NCI-H510A (cell line): ENCODE data around the gene TBC1D16.
"Not testable (repeated sequence)": the region's sequence is repeated elsewhere in the genome, so short reads cannot be mapped to it uniquely, and the experiment has no call there.

Experiments
- DNase-seq: peaks from one replicate; lab custom pipeline; 2025; lab: John Stamatoyannopoulos, UW

Gene TBC1D16

DNA sequence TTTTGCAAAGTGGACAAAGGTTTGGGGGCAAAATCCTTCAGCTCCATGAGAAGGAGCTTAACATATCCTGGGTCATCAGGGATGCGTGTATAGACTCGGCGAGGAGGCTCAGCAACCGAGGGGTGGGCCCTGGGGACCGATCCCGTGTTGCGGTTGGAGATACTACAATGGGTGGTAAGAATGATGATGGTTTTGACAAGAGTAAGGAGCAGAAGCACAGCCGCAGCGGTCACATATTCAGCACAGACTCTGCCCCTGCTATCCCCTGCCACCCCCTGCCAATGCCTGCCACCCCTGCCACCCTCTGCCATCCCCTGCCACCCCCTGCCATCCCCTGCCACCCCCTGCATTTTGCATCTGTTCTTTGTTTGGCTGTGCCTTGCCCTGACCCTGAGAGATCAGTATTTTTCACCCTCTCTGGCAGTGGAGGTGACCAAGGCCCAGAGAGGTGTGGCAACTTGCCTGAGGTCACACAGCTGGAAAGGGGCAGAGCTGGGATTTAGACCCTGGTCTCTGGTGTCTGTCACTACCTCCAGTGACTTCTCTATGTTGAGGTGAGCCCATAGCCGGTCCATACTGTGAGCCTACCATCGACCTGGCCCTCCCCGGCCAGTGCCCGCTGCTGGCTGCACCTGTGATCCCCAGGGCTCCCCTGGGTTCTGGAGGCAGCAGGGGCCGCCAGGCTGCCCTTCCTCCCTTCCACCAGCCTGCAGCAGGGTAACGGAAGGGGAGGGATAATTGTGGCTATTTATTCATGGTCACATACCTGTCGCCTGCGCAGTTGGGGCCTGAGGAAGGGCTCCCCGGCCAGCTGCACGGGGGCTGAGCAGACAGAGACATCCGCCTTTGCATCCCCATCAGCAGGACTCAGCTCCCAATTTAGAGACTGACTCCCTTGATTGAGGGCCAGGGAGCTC is 121.5 kb downstream of the TBC1D16 start:
- DNase-seq: no peak

DNA sequence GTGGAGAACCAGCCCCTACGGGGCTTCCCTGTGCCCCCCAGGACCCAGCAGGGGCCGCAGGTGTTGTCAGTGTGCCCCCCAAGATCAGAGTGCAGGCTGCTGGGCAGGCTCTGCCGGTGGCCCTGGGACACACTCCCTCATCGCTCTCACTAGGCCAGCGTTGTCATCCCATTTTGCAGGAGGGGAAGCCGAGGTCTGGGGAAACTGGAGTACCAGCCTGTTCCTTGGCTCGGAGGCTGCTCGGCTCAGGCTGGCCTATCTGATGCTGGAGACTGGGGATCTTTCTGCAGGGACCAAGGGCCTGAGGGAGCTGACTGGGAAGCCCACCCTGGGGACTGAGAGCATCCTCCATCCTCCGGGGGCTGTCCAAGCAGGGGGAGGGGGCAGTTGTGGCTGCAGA is 122.2 kb downstream of the TBC1D16 start:
- no peak for DNase-seq

DNA sequence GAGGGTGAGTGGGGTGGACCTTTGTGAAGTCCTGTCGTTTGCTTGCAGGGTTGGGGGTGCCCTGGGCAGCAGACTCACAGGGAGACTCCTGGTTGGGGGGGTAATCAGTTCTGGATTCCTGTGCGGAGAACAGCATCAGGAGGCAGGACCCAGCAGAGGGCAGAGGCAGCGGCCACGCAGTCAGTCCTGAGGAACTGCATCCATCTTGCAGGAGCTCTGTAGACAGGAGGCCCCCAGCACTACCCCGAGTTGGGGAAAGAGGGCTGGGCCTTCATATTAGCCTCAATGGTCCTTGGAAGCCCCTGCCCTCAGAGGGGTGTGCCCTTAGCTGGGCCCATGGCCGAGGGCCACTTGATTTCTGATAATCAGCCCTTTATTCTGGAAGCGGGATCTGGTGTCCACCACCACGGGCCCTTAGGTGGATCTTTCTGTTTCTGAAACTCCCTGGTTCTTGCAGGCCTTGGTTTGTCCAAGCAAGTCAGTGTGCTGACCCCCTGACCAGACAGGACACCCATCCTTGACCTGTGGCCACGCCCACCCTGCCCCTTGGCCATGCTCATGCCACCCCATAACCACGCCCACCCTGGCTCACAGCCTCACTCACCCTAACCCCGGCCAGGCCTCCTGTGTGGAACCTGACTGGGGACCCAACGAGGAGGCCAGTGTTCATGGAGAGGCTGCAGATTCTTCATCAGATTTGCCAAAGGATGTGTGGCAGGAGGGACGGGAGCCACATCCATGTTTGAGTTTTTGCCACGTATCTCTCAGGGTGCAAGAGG is 122.9 kb downstream of the TBC1D16 start:
- no peak for DNase-seq

- DNase-seq: no peak
Observed at GRCh38 chr17:79911430-79912399, 124.0 kb downstream of the TBC1D16 start.

DNA sequence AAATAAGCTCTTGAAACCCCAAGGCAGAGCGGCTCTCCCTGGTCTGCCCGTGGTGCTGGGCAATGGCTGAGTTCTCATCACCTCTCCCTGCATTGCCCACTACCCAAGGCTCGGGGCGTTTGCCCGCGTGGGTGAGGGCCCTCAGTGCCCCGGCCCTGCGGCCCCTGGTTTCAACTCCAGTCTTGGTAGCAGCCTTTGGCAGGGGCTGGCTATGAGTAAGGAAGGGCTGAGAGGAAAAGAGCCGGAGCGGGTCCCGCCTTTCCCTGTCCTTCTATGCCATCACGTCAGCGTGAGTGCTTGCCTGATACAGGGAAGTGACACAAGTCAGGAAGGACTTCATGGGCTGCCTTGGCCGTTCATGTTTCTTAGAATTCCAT is 124.7 kb downstream of the TBC1D16 start:
- no peak for DNase-seq

DNA sequence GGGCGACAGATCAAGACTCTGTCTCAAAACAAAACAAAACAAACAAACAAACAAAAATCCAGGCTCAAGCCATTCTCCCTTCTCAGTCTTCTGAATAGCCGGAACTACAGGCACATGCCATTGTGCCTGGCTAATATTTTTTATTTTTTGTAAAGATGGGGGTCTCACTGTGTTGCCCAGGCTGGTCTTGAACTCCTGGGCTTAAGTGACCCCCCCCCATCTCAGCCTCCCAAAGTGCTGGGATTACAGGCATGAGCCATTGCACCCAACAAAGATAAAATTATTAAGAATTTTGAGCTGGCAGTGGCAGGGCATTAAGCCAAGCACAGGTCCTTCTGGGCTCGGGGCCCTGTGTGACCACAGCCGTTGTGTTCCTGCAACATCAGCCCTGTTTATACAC is 126.6 kb downstream of the TBC1D16 start:
- no peak for DNase-seq

DNA sequence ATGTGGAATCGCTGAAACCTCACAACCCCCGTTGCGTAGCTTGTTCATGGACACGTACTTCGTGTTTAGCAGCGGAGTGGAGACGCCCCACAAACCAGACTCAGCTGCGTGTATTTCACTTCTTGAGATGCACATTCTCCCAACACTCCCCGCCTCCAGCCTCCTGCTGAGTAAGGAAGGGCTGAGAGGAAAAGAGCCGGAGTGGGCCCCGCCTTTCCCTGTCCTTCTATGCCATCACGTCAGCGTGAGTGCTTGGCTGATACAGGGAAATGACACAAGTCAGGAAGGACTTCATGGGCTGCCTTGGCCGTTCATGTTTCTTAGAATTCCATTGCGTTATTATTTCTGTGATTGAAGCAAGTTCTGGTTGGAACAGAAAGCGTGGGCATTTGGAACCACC is 127.8 kb downstream of the TBC1D16 start:
- DNase-seq: no peak

- no peak for DNase-seq
Observed at GRCh38 chr17:79907217-79907715, 128.4 kb downstream of the TBC1D16 start.

DNA sequence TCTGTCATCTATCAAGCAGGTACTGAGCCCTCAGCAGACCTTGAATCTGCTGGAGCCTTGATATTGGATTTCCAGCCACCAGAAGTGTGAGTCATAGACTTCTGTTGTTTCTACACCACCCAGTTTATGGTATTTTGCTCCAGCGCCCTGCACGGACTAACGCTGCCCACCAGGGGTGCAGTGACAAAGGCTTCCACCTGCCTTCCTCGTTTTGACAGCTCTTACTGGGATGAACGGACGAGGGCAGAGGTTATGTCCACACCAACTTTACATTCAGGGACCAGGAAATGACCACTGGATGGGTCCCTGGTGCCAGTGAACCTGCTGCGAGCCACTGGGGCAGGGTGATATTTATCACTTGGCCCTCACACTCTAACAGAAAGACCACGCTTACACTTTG is 129.8 kb downstream of the TBC1D16 start:
- DNase-seq: no peak

DNA sequence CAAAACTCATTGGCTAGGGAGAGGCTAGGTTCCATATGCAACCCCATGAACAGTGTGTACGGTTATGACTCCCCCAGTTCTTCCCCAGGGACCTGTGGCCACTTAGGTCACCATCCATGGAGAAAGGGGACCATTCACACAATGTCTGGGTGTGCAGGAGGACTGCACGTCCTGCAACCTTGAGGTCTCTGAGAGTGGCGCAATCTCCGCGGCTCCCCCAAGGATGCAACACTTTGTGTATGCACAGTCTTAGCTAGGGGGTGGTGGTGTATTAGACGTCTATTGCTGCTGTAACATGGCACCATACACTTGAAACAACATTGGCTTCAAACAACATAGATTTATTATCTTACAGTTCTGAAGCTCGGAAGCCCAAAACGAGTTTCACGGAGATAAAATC is 130.8 kb downstream of the TBC1D16 start:
- no peak for DNase-seq

- DNase-seq: no peak
Observed at GRCh38 chr17:79902146-79902791, 133.4 kb downstream of the TBC1D16 start.

DNA sequence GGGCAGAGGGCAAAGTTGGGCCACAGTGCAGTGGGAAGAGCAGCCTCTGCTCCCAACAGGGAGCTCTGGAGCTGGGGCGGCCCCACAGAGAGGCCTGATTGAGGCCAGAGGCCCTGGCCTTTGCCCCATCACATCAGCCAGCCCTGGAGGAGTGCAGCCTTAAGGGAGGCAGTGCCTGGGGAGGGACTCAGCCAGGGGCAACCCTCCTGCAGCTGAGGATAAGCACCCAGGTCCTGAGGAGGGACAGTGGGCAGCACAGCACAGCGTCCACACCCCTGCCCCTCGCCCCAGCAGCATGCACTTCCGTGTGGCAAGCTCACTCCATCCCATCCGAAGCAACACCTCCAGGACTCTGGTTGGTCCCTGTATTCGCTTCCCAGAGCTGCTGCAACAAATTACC is 134.5 kb downstream of the TBC1D16 start:
- no peak for DNase-seq

- DNase-seq: no peak
Observed at GRCh38 chr17:79899584-79899983, 136.1 kb downstream of the TBC1D16 start.

DNA sequence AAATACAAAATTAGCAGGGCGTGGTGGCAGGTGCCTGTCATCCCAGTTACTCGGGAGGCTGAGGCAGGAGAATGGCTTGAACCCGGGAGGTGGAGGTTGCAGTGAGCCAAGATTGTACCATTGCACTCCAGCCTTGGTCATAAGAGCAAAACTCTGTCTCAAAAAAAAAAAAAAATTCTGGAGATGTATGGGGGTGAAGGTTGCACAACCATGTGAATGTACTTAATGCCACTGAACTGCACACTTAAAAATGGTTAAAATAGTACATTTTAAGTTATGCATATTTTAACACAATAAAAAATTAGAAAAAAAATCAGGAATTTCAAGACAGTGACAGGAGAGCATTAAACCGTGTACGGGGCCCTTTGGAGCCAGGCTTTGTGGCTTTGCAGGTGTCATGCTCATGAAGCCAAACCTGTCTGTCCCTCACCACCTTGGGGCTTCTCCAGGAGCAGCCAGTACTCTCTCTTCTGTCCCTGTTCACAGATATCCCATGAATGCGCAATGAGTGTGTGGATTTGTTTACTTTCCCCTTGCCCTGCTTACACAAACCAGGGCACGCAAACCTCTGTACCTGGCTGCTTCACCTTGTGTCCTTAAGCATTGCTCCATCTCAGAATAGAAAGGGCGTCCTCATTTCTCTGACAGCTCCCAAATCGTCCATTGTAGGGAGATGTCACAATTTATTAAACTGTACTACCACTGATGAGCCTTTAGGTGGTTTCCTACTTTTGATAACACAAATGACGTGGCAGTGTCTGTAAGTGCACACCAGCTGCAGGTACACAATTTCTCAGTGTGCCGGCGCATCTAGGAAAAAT is 138.2 kb downstream of the TBC1D16 start:
- no peak for DNase-seq

GRCh38 chr17:79893457-79893856 is 142.2 kb downstream of the TBC1D16 start:
- DNase-seq: not testable (repeated sequence)

DNA sequence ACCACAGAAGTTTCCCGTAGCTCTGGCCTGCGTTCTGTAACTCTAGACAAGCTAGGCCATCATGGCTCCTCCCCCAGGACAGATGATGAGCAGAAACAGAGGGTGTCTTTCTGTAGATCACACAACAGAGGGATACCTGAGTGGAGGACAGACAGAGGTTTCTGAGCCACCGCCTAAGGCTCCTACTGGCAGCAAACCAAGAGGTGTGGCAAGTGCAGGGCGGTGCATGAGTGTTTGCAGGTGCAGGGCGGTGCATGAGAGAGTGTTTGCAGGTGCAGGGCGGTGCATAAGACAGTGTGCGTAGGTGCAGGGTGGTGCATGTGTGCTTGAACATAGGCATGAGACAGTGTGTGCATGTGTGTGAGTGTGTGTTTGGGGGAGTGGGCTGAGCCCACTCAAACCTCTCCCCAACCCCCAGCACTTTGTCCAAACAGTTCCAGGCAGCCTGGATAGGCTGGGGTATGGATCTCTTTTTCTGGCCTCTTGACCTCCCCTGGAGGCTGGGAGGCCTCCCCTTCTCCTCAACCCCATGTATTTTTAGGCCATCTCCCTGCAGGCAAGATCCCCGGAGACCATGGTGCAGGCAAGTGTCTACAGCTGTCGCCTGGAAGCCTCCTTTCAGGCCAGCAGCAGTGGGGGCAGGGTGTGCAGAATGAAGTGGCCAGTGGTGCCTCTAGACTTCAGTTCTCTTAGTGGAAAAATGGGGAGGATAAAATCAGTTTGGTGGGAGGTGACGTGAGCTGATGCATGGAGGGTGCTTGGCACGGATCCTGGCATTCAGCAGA is 143.0 kb downstream of the TBC1D16 start:
- peak; percentile 90 for DNase-seq

DNA sequence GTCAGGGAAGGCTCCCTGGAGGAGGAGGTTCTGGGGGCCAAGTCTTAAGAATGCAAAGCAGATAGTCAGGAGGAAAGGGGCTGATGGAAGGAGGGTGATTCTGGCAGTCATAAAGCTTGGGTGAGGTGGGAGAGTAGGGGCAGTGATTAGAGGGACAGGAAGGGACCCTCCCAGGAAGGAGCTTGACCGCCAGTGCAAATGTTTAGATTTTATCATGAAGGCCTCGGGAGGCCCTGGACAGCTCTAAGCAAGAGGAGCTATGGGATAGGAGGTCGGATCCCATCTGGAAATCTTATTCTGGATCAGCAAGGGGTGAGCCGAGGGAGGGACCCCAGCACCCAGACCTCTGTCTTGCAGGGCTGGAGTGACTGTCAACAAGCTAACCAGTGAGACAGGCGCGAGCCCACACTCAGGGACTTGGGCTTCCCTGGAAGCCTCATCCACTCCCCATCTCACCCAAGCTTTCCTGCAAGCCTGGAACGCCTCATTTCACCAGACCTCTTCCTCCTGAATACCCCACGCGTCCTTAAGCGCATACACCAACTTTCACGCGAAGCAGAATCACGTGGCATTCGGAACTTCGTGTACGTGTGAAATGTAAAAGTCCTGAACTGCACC is 144.4 kb downstream of the TBC1D16 start:
- no peak for DNase-seq

- no peak for DNase-seq
Observed at GRCh38 chr17:79890706-79891105, 145.0 kb downstream of the TBC1D16 start.
